ENCODE results near the gene MYO1E. TPM values are rescaled to one million over a fixed set of nuclear protein-coding genes. Genes with fewer than 3 reads are reported as not detected.

Gene MYO1E
- total and polyA plus RNA-seq, 7 experiments from 2014 or later = 2.3 to 67.1 (median 3.7) TPM; not detected in 2

- H3K36me3 Mint-ChIP-seq = peaks cover 0 to 13% (median 0%) of the 10 kb centered on the region in 5 donors
- H3K27ac Mint-ChIP-seq = no peak overlapping the region
- ChIA-PET CTCF (interaction anchor here (0.6 kb wide), 1 partner anchor 16 kb away, joined by 3 read pairs; no protein-coding TSS in a partner anchor), POLR2A (no interaction called here)
- Histone ChIP-seq H3K27ac (ENCODE audit: low read depth, low read length) (no peak overlapping the region), H3K27me3 (ENCODE audit: control insufficient read depth in 2 of 2, insufficient read depth in 2 of 2, low read length in 2 of 2) (no peaks in the 10 kb centered on the region), H3K4me1 (ENCODE audit: control insufficient read depth in 2 of 2, insufficient read depth in 2 of 2, low read length in 2 of 2) (no peaks in the 10 kb centered on the region), H3K9me3 (ENCODE audit: control insufficient read depth in 2 of 3, low read length in 3 of 3) (no peaks in the 10 kb centered on the region), H3K36me3 (ENCODE audit: control insufficient read depth in 2 of 3, insufficient read depth in 3 of 3, low read length in 3 of 3) (no peaks in the 10 kb centered on the region), H3K4me3 (ENCODE audit: low read length) (no peak overlapping the region)
- intact Hi-C loops (cut with micrococcal nuclease) = no loop called here
- H3K4me1 Mint-ChIP-seq = peaks cover 0 to 8% (median 0%) of the 10 kb centered on the region in 7 donors
- no peaks in the 10 kb centered on the region for H3K9me3 Mint-ChIP-seq
- H3K4me3 Mint-ChIP-seq = no peak overlapping the region
- DNase-seq (no peak), ATAC-seq (no peak)
- H3K27me3 Mint-ChIP-seq = peaks cover 8 to 31% (median 14%) of the 10 kb centered on the region in 5 donors
Observed at GRCh38 chr15:59379531-59379930, 6.9 kb upstream of the MYO1E start.

GRCh38 chr15:59378855-59379254, 6.2 kb upstream of the MYO1E start:
- Mint-ChIP-seq H3K9me3 (no peaks in the 10 kb centered on the region), H3K4me3 (no peak overlapping the region), H3K27ac (no peak overlapping the region), H3K27me3 (peaks cover 14 to 37% (median 21%) of the 10 kb centered on the region in 5 donors), H3K4me1 (peaks cover 0 to 7% (median 0%) of the 10 kb centered on the region in 7 donors), H3K36me3 (peaks cover 0 to 13% (median 0%) of the 10 kb centered on the region in 5 donors)
- Histone ChIP-seq H3K4me3 (ENCODE audit: low read length) (no peak overlapping the region), H3K27ac (ENCODE audit: low read depth, low read length) (no peak overlapping the region), H3K36me3 (ENCODE audit: control insufficient read depth in 2 of 3, insufficient read depth in 3 of 3, low read length in 3 of 3) (no peaks in the 10 kb centered on the region), H3K9me3 (ENCODE audit: control insufficient read depth in 2 of 3, low read length in 3 of 3) (no peaks in the 10 kb centered on the region), H3K4me1 (ENCODE audit: control insufficient read depth in 2 of 2, insufficient read depth in 2 of 2, low read length in 2 of 2) (no peaks in the 10 kb centered on the region), H3K27me3 (ENCODE audit: control insufficient read depth in 2 of 2, insufficient read depth in 2 of 2, low read length in 2 of 2) (no peaks in the 10 kb centered on the region)
- ChIA-PET POLR2A (interaction anchor here (0.7 kb wide), 1 partner anchor 16 kb away, joined by 3 read pairs; no protein-coding TSS in a partner anchor), CTCF (no interaction called here)
- ATAC-seq (no peak), DNase-seq (no peak)
- intact Hi-C loops (cut with micrococcal nuclease) = no loop called here

DNA sequence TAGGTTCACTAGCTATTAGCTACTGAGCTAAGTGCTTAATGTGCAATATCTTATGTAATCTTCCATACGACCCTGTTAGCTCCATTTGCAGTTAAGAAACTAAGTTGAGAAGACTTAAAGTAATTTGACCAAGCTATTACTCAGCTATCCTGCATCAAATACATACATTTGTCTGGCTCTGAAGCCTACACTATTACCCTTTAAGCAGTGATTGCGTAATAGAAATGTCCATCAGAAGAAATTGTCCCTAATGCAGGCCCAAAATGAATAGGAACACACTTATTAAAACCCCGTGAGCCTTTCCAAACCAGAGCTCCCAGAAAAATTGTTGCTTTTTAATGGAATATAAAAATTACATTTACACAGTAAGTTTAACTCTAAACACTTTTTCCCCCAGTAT, 5.3 kb upstream of the MYO1E start:
- H3K27me3 Mint-ChIP-seq = peaks cover 24 to 47% (median 30%) of the 10 kb centered on the region in 5 donors
- POLR2A ChIA-PET = no interaction called here
- H3K4me1 ChIP-seq (ENCODE audit: control insufficient read depth in 2 of 2, insufficient read depth in 2 of 2, low read length in 2 of 2) = peaks cover 0 to 4% of the 10 kb centered on the region in 2 donors
- no peak overlapping the region for H3K4me3 Mint-ChIP-seq
- no peak overlapping the region for H3K27ac ChIP-seq (ENCODE audit: low read depth, low read length)
- no peaks in the 10 kb centered on the region for H3K9me3 Mint-ChIP-seq
- H3K4me1 Mint-ChIP-seq = peaks cover 2 to 13% (median 6%) of the 10 kb centered on the region in 7 donors
- H3K4me3 ChIP-seq (ENCODE audit: low read length) = no peak overlapping the region
- H3K27ac Mint-ChIP-seq = no peak overlapping the region
- H3K27me3 ChIP-seq (ENCODE audit: control insufficient read depth in 2 of 2, insufficient read depth in 2 of 2, low read length in 2 of 2) = peaks cover 3 to 5% of the 10 kb centered on the region in 2 donors
- H3K36me3 ChIP-seq (ENCODE audit: control insufficient read depth in 2 of 3, insufficient read depth in 3 of 3, low read length in 3 of 3) = no peaks in the 10 kb centered on the region
- H3K9me3 ChIP-seq (ENCODE audit: control insufficient read depth in 2 of 3, low read length in 3 of 3) = no peaks in the 10 kb centered on the region
- CTCF ChIA-PET = interaction anchor here (0.8 to 1.0 kb wide), 2 partner anchors 13 to 422 kb away, joined by 4 to 5 read pairs; no protein-coding TSS in a partner anchor
- peaks cover 0 to 13% (median 0%) of the 10 kb centered on the region in 5 donors for H3K36me3 Mint-ChIP-seq
- ATAC-seq = no peak
- no peak for DNase-seq
- intact Hi-C loops (cut with micrococcal nuclease) = no loop called here

DNA sequence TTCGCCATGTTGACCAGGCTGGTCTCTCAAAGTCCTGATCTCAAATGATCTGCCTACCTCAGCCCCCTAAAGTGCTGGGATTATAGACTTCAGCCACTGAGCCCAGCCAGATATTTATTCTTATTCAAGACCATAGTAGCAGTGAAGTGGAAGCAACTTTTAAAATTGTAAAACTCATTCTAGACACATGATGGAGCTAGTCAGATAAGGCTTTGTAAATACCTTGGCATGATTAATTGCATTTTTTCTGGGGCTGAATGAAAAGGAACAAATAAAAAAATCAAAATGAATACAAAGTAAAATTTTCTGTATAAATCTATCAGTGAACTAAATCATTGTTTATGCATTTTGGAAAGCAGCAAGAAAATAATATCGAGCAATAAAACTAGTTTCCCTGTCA, 4.1 kb upstream of the MYO1E start:
- Histone ChIP-seq H3K27ac (ENCODE audit: low read depth, low read length) (no peak overlapping the region), H3K27me3 (ENCODE audit: control insufficient read depth in 2 of 2, insufficient read depth in 2 of 2, low read length in 2 of 2) (peaks cover 6 to 7% of the 10 kb centered on the region in 2 donors), H3K4me1 (ENCODE audit: control insufficient read depth in 2 of 2, insufficient read depth in 2 of 2, low read length in 2 of 2) (peaks cover 0 to 8% of the 10 kb centered on the region in 2 donors), H3K9me3 (ENCODE audit: control insufficient read depth in 2 of 3, low read length in 3 of 3) (no peaks in the 10 kb centered on the region), H3K4me3 (ENCODE audit: low read length) (no peak overlapping the region), H3K36me3 (ENCODE audit: control insufficient read depth in 2 of 3, insufficient read depth in 3 of 3, low read length in 3 of 3) (no peaks in the 10 kb centered on the region)
- ATAC-seq (no peak), DNase-seq (no peak)
- Mint-ChIP-seq H3K27me3 (peaks cover 28 to 50% (median 36%) of the 10 kb centered on the region in 5 donors), H3K27ac (no peak overlapping the region), H3K4me1 (peaks cover 7 to 12% (median 10%) of the 10 kb centered on the region in 7 donors), H3K36me3 (peaks cover 0 to 10% (median 0%) of the 10 kb centered on the region in 5 donors), H3K4me3 (no peak overlapping the region), H3K9me3 (no peaks in the 10 kb centered on the region)
- ChIA-PET POLR2A (no interaction called here), CTCF (no interaction called here)
- intact Hi-C loops (cut with micrococcal nuclease) = no loop called here

GRCh38 chr15:59373215-59373614, 544 bp upstream of the MYO1E start:
- peaks cover 7 to 37% (median 20%) of the 10 kb centered on the region in 7 donors for H3K4me1 Mint-ChIP-seq
- DNase-seq (no peak), ATAC-seq (no peak)
- Histone ChIP-seq H3K27me3 (ENCODE audit: control insufficient read depth in 2 of 2, insufficient read depth in 2 of 2, low read length in 2 of 2) (peaks cover 7 to 10% of the 10 kb centered on the region in 2 donors), H3K27ac (ENCODE audit: low read depth, low read length) (no peak overlapping the region), H3K36me3 (ENCODE audit: control insufficient read depth in 2 of 3, insufficient read depth in 3 of 3, low read length in 3 of 3) (no peaks in the 10 kb centered on the region), H3K9me3 (ENCODE audit: control insufficient read depth in 2 of 3, low read length in 3 of 3) (no peaks in the 10 kb centered on the region), H3K4me3 (ENCODE audit: low read length) (peak overlapping the region; percentile 56), H3K4me1 (ENCODE audit: control insufficient read depth in 2 of 2, insufficient read depth in 2 of 2, low read length in 2 of 2) (peaks cover 0 to 8% of the 10 kb centered on the region in 2 donors)
- CTCF ChIA-PET = no interaction called here
- H3K9me3 Mint-ChIP-seq = no peaks in the 10 kb centered on the region
- POLR2A ChIA-PET = no interaction called here
- peak overlapping the region in 1 of 9 donors; percentile 81 for H3K27ac Mint-ChIP-seq
- intact Hi-C loops (cut with micrococcal nuclease) = loop anchor here in 1 of 2 donors (5.0 kb wide), 1 partner anchor 386 kb away; the partner anchor contains the start of gene RNF111
- peaks cover 52 to 65% (median 54%) of the 10 kb centered on the region in 5 donors for H3K27me3 Mint-ChIP-seq
- peak overlapping the region; percentile 80 to 97 (median 86) for H3K4me3 Mint-ChIP-seq
- peaks cover 0 to 16% (median 0%) of the 10 kb centered on the region in 5 donors for H3K36me3 Mint-ChIP-seq

- peaks cover 0 to 14% (median 0%) of the 10 kb centered on the region in 5 donors for H3K36me3 Mint-ChIP-seq
- POLR2A ChIA-PET = no interaction called here
Observed at GRCh38 chr15:59371458-59372351, 966 bp downstream of the MYO1E start.

More at GRCh38 chr15:59371458-59372351, 966 bp downstream of the MYO1E start:
- peak; percentile 53 for ATAC-seq
- no peak overlapping the region for H3K27ac ChIP-seq (ENCODE audit: low read depth, low read length)
- H3K27me3 Mint-ChIP-seq = peaks cover 43 to 70% (median 61%) of the 10 kb centered on the region in 5 donors
- H3K27ac Mint-ChIP-seq = peak overlapping the region in 2 of 9 donors; percentile 29 to 92
- H3K4me1 Mint-ChIP-seq = peaks cover 7 to 44% (median 20%) of the 10 kb centered on the region in 7 donors
- H3K27me3 ChIP-seq (ENCODE audit: control insufficient read depth in 2 of 2, insufficient read depth in 2 of 2, low read length in 2 of 2) = peaks cover 7 to 10% of the 10 kb centered on the region in 2 donors
- no peaks in the 10 kb centered on the region for H3K36me3 ChIP-seq (ENCODE audit: control insufficient read depth in 2 of 3, insufficient read depth in 3 of 3, low read length in 3 of 3)
- CTCF ChIA-PET = no interaction called here
- H3K9me3 ChIP-seq (ENCODE audit: control insufficient read depth in 2 of 3, low read length in 3 of 3) = no peaks in the 10 kb centered on the region
- intact Hi-C loops (cut with micrococcal nuclease) = loop anchor here in 1 of 2 donors (1.0 to 5.0 kb wide), 2 partner anchors 124 to 384 kb away; partner anchors contain the start of gene RNF111
- H3K9me3 Mint-ChIP-seq = no peaks in the 10 kb centered on the region
- peak in 1 of 9 donors; percentile 44 for DNase-seq
- peak overlapping the region; percentile 56 for H3K4me3 ChIP-seq (ENCODE audit: low read length)
- peaks cover 0 to 8% of the 10 kb centered on the region in 2 donors for H3K4me1 ChIP-seq (ENCODE audit: control insufficient read depth in 2 of 2, insufficient read depth in 2 of 2, low read length in 2 of 2)
- H3K4me3 Mint-ChIP-seq = peak overlapping the region; percentile 80 to 97 (median 89)

Measured in naive thymus-derived CD4-positive, alpha-beta T cell (primary cell).